ENCODE data around the gene TEX38. TPM values are rescaled to one million over a fixed set of nuclear protein-coding genes. Genes with fewer than 3 reads are reported as not detected.
A peak's percentile ranks its signal among the peaks of the same experiment; 100 is the strongest.
"Not testable (repeated sequence)": the region's sequence is repeated elsewhere in the genome, so short reads cannot be mapped to it uniquely, and the experiment has no call there.

The TEX38 gene
- polyA plus RNA-seq (ENCODE audit: insufficient read length in 4 of 4) = under 1 TPM; 0.22 to 0.54 (median 0.36) TPM

DNA sequence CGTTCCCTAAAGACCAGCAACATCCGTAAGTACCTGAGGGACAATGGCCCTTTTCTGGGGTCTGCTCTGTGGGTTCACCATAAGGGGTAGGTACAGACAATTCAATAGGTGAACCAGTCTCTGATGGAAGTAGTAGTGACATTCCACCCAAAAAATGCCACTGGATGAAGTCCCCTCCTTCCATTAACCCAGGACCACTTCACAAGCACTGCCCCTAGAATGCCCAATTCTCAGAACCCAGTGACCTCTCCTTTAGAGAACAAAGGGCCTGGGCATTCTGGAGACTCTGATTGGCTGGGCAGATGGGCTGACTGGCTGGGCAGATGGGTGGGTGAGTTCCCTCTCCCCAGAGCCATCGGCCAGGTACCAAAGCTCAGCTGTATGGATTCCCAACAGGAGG is at the start of gene TEX38:
TEX38 (plus strand) TSS at position 301 of the 400 bp plus-strand sequence; CDS start at position 382, 81 bp downstream.
- no peak for DNase-seq (ENCODE audit: low read depth in 4 of 4, low spot score in 2 of 4)

GRCh38 chr1:46621930-46622329 is 49.7 kb upstream of the TEX38 start:
- DNase-seq (ENCODE audit: low read depth in 4 of 4, low spot score in 2 of 4) = no peak

GRCh38 chr1:46622344-46622743 is 49.3 kb upstream of the TEX38 start:
- DNase-seq (ENCODE audit: low read depth in 4 of 4, low spot score in 2 of 4) = no peak

DNA sequence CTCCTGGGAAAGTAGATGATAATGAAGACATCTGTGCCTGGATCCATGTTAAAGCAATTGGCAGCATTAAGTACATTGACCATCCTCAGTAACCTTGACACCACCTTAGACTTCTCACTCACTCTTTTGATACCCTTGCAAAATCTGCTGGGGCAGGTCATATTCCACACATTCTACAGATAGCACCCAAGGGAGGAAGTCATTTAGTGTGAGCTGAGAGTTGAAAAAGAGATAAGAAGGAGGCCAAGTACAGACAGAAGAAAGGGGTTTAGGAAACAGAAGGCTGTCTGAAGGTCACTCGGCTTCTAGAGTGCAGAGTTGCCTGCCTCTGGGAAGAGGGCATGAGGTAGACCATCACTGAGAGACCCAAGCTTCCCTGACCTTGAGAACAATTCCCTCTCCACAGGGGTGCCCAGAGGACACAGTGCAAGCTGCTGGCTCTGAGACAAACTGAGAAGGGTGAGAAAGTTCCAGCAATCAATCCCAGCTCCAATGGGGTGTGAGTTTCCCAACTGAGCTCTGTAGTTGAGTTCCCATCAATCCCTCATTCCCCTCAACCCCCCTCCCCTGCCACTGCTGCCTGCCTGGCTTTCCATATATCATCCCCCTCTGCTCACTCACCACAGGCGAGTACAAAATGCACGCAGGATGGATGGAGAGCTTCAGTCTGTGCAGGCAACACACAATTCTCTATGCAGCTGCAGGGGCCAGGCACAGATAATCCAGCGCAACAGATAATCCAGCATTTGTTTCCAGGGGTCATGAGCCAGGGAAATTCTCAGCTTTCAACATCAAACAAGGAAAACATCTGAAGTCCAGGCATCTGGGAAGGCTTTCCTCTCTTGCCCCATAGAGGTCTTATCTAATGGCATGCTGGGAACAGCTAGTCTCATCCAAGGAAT is 47.7 kb upstream of the TEX38 start:
- DNase-seq (ENCODE audit: low read depth in 4 of 4, low spot score in 2 of 4) = no peak

GRCh38 chr1:46630719-46631118 is 40.9 kb upstream of the TEX38 start:
- DNase-seq (ENCODE audit: low read depth in 4 of 4, low spot score in 2 of 4) = no peak

DNA sequence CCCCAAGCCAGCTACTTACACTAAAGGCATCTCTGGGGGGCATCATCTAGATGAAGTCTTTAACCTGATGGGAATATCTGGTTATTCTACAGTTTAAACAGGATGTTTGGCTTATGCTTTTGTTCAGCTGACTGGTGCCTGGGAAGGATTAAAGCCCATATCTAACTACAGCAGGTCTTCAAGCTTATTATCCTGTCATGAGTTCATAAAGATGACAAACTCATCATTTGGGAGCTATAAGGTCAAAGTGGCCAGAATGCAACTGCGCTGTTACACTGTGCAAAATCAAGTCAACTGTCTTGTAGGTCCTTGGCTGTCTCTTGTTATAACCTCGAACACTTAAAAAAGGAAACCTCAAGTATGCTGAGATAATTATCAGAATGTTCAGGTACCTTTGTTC is 36.4 kb upstream of the TEX38 start:
- DNase-seq (ENCODE audit: low read depth in 4 of 4, low spot score in 2 of 4) = no peak

GRCh38 chr1:46637444-46638083 is 34.1 kb upstream of the TEX38 start:
- DNase-seq (ENCODE audit: low read depth in 4 of 4, low spot score in 2 of 4) = no peak

DNA sequence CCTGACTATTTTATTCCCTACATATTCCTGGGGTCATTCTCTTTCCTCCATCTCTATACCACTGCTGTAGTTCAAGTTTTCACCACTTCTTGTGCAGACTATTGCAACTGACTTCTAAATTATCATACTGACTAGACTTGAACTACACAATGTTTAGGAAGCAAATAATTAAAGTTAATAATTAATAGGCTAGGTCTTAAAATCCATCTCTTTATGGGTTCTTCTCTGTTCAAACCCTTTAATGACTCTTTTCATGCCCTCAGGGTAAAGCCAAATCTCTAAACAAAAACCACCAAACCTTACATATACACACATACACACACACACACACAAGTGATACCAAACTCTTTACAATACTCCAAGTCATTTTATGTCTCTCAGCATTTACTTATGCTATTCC is 32.7 kb upstream of the TEX38 start:
- DNase-seq (ENCODE audit: low read depth in 4 of 4, low spot score in 2 of 4) = no peak

GRCh38 chr1:46639547-46639946 is 32.1 kb upstream of the TEX38 start:
- DNase-seq (ENCODE audit: low read depth in 4 of 4, low spot score in 2 of 4) = no peak

GRCh38 chr1:46642115-46642680 is 29.5 kb upstream of the TEX38 start:
- no peak for DNase-seq (ENCODE audit: low read depth in 4 of 4, low spot score in 2 of 4)

DNA sequence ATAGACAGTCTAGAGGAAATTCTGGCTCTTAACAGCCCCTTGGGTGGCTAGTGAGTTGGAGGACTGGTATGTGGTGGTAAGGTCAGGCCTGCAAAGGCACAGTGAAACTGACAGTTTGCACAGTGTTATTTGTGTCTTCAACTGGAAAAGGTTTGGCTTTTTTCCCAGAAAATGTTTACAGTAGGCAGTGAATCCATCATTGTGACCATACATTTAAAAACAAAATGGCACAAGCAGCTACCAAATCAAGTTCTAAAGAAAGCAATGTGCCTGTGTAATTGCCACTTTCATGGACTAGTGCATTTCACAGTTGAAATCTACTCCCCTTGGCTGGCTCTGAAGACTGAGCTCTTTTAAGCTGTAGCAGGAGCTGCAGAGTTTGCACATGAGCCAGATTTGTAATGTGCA is 28.3 kb upstream of the TEX38 start:
- DNase-seq (ENCODE audit: low read depth in 4 of 4, low spot score in 2 of 4) = peak in 1 of 4 donors; percentile 24

DNA sequence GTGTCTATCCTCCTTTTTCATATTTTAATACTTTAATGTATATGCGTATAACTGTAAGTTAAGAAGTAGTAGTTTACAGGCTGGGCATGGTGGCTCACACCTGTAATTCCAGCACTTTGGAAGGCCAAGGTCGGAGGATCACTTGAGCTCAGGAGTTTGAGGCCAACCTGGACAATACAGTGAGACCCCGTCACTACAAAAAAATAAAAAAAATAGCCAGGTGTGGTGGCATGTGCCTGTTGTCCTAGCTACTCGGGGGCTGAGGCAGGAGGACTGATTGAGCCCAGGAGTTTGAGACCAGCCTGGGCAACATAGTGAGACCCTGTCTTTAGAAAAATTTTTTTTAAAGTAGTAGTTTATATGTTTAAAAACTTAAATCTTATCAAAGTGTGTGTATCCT is 25.8 kb upstream of the TEX38 start:
- DNase-seq (ENCODE audit: low read depth in 4 of 4, low spot score in 2 of 4) = no peak

DNA sequence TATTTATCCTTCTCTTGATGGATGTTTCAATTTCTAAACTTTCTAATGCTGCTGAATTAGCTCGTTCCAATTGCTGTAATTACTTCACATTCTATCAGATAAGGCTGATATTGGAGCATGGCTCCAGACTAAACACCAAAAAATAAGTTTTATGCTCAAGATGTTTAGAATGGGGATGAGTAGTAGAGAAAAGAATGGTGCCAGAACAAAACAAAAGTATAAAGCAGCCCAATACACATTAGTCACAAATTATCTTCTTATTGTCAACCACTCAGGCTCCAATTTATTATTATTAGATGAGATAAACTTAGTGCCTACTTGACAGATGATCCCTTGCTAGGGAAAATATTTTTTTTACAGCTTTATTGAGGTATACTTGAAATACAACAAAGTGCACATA is 25.3 kb upstream of the TEX38 start:
- DNase-seq (ENCODE audit: low read depth in 4 of 4, low spot score in 2 of 4) = no peak

- no peak for DNase-seq (ENCODE audit: low read depth in 4 of 4, low spot score in 2 of 4)
These were observed 24.8 kb upstream of the TEX38 start for GRCh38 chr1:46646844-46647243.

- no peak for DNase-seq (ENCODE audit: low read depth in 4 of 4, low spot score in 2 of 4)
These were observed 24.0 kb upstream of the TEX38 start for GRCh38 chr1:46647611-46648010.

DNA sequence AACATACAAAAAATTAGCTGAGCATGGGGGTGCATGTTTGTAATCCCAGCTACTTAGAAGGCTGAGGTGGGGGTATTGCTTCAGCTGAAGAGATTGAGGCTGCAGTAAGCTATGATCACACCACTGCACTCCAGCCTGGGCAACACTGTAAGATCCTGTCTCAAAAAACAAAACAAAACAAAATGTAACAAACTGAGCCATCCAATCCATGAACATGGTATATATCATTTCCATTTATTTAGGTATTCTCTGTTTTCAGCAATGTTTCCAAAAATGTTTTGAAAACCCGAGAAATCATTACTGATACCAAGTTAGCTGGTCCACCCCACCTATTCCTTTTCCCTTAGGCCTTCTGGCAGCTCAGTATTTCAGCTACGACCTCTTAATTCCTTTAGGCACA is 21.9 kb upstream of the TEX38 start:
- DNase-seq (ENCODE audit: low read depth in 4 of 4, low spot score in 2 of 4) = no peak

GRCh38 chr1:46650491-46650890 is 21.2 kb upstream of the TEX38 start:
- no peak for DNase-seq (ENCODE audit: low read depth in 4 of 4, low spot score in 2 of 4)

- DNase-seq (ENCODE audit: low read depth in 4 of 4, low spot score in 2 of 4) = not testable (repeated sequence)
These were observed 20.5 kb upstream of the TEX38 start for GRCh38 chr1:46651152-46651551.

- no peak for DNase-seq (ENCODE audit: low read depth in 4 of 4, low spot score in 2 of 4)
These were observed 19.1 kb upstream of the TEX38 start for GRCh38 chr1:46652321-46653100.

DNA sequence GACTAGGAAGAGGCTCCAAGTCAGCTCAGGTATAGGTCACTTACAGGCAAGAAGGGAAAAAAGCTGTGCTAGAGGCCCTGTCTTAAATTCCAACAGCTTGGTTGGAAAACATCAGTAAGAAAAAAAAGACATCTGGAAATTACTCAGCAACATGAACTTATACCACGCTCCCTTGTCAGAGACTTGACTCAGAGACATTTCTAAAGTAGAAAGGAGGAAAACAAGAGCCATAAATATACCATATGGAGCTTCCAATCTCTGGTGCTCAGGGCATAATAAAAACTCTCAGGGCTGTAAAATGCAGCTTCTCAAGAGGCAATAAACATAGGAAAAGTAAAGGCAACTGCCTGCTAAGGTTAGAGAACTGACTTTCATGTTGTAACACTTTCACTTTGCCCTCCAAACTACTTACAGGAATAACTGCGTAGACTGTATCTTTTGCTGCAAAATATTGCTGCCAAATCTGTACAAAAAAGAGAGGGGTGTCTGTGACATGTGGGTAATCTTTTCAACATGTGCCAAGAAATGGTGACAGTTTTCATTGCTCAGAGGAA is 18.2 kb upstream of the TEX38 start:
- peak in 1 of 4 donors; percentile 49 for DNase-seq (ENCODE audit: low read depth in 4 of 4, low spot score in 2 of 4)

- no peak for DNase-seq (ENCODE audit: low read depth in 4 of 4, low spot score in 2 of 4)
These were observed 17.6 kb upstream of the TEX38 start for GRCh38 chr1:46654012-46654411.

Measured in left renal cortex interstitium (tissue), 4 donors.